Breast epithelium (tissue), 3 donors: ENCODE results near the gene C1QB.

Experiments used
- POLR2A ChIP-seq: fragments of 450-650 bp; IDR thresholded peaks from one replicate; pipeline ENCODE4 v1.6.1; 2016; ENCODE audit warnings: antibody characterized with exemption, mild to moderate bottlenecking, moderate library complexity
- TF ChIP-seq, protein P1 (sequence below), 3 donors: fragments of 450-650 bp; IDR thresholded peaks; one replicate each; pipeline ENCODE4 v1.5.1; 2016 to 2017; ENCODE audit warnings: antibody characterized with exemption in 3 of 3, mild to moderate bottlenecking in 3 of 3, moderate library complexity in 3 of 3

DNA sequence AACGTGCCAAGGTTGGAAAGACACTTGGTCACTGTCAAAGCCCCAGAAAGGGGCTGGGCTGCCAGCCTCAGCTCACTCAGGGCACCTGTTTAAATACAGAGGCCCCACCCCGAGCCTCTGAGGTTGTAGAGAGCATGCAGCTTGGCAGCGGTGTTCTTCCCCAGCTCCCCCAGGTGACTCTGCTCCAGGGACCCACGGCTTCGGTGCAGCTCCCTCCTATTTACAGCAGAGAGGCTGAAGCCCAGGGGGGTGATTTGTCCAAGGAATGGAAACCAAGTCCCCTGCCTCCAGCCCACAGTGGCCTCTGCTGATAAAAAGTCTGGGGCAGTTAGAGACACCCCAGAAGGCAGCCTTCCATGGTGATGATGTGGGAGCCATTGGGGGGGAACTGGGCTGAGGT lies 25.7 kb upstream of the C1QB start:
- TF ChIP-seq, protein P1, sequence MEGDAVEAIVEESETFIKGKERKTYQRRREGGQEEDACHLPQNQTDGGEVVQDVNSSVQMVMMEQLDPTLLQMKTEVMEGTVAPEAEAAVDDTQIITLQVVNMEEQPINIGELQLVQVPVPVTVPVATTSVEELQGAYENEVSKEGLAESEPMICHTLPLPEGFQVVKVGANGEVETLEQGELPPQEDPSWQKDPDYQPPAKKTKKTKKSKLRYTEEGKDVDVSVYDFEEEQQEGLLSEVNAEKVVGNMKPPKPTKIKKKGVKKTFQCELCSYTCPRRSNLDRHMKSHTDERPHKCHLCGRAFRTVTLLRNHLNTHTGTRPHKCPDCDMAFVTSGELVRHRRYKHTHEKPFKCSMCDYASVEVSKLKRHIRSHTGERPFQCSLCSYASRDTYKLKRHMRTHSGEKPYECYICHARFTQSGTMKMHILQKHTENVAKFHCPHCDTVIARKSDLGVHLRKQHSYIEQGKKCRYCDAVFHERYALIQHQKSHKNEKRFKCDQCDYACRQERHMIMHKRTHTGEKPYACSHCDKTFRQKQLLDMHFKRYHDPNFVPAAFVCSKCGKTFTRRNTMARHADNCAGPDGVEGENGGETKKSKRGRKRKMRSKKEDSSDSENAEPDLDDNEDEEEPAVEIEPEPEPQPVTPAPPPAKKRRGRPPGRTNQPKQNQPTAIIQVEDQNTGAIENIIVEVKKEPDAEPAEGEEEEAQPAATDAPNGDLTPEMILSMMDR (IDR thresholded peaks at IDR 0.05): no peak
- TF ChIP-seq POLR2A: no peak
